CD14-positive monocyte (primary cell): ENCODE results near the gene TTYH3. TPM values are rescaled to one million over a fixed set of nuclear protein-coding genes. Genes with fewer than 3 reads are reported as not detected.
A peak's percentile ranks its signal among the peaks of the same experiment; 100 is the strongest.

Source experiments
- DNase-seq, 3 donors: peaks; one replicate each; pipeline ENCODE4 v3.0.0-alpha.2; 2011 to 2022
- H2AFZ ChIP-seq: 2 replicates; pipeline ENCODE4 v1.6.0; 2012; ENCODE audit warnings: mild to moderate bottlenecking, low read depth, low read length, inconsistent platforms; ENCODE audit not compliant: insufficient read depth, poor library complexity, severe bottlenecking
- H3K27ac ChIP-seq, 2 donors: 1 replicate in 1 of 2; 2 replicates in 1 of 2; pipeline ENCODE4 v1.5.1; 2012 to 2013; ENCODE audit warnings: low read length in 2 of 2, control low read depth in 1 of 2, inconsistent platforms in 1 of 2, low read depth in 1 of 2, mild to moderate bottlenecking in 1 of 2
- H3K27me3 ChIP-seq, 2 donors: one replicate each; pipeline versions ENCODE4 v1.6.0 to v1.6.1; 2011 to 2013; ENCODE audit warnings: low read length in 2 of 2; ENCODE audit not compliant: control insufficient read depth in 2 of 2, insufficient read depth in 2 of 2
- H3K36me3 ChIP-seq, 2 donors: replicated peaks in 1 of 2; 1 replicate in 1 of 2; 2 replicates in 1 of 2; pipeline versions ENCODE4 v1.5.1 to v1.6.1; 2012 to 2013; ENCODE audit warnings: low read length in 2 of 2, control low read depth in 1 of 2, inconsistent platforms in 1 of 2, mild to moderate bottlenecking in 1 of 2; ENCODE audit not compliant: insufficient read depth in 2 of 2, control insufficient read depth in 1 of 2
- H3K4me1 ChIP-seq, 2 donors: 1 replicate in 1 of 2; 2 replicates in 1 of 2; pipeline versions ENCODE4 v1.5.1 to v1.6.1; 2012 to 2013; ENCODE audit warnings: low read length in 2 of 2, control low read depth in 1 of 2, inconsistent platforms in 1 of 2, mild to moderate bottlenecking in 1 of 2, moderate library complexity in 1 of 2; ENCODE audit not compliant: insufficient read depth in 2 of 2, control insufficient read depth in 1 of 2
- H3K4me2 ChIP-seq: replicated peaks from 2 replicates; pipeline ENCODE3; 2012; ENCODE audit warnings: low read length, moderate library complexity, mild to moderate bottlenecking; ENCODE audit not compliant: poor library complexity, severe bottlenecking; ENCODE audit errors: extremely low read depth
- H3K4me3 ChIP-seq, 3 experiments: fragments of 200-600 bp in 1 of 3; sonication (generic) in 1 of 3; replicated peaks in 1 of 3; 1 replicate in 2 of 3; 2 replicates in 1 of 3; pipeline ENCODE4 v1.5.1; 2011 to 2013; ENCODE audit warnings: low read length in 3 of 3, mild to moderate bottlenecking in 3 of 3, control low read depth in 2 of 3, low read depth in 2 of 3, inconsistent platforms in 1 of 3, moderate library complexity in 1 of 3
- H3K79me2 ChIP-seq: 2 replicates; pipeline ENCODE4 v1.6.0; 2012; ENCODE audit warnings: mild to moderate bottlenecking, control low read depth, inconsistent platforms, low read length, moderate library complexity; ENCODE audit not compliant: insufficient read depth
- H3K9ac ChIP-seq: 2 replicates; pipeline ENCODE4 v1.6.0; 2017; ENCODE audit warnings: low read length, mild to moderate bottlenecking; ENCODE audit not compliant: insufficient read depth, poor library complexity, severe bottlenecking
- H3K9me3 ChIP-seq, 2 donors: replicated peaks in 1 of 2; 1 replicate in 1 of 2; 2 replicates in 1 of 2; pipeline versions ENCODE4 v1.5.1 to v1.6.1; 2012 to 2013; ENCODE audit warnings: low read length in 2 of 2, control low read depth in 1 of 2; ENCODE audit not compliant: control insufficient read depth in 1 of 2, insufficient read depth in 1 of 2
- H4K20me1 ChIP-seq: 2 replicates; pipeline ENCODE4 v1.6.0; 2012; ENCODE audit warnings: mild to moderate bottlenecking, low read length, control low read depth, moderate library complexity; ENCODE audit not compliant: insufficient read depth
- H3K27ac Mint-ChIP-seq, 7 donors: one replicate each; pipeline ENCODE4 v1.8.0; 2020; ENCODE audit warnings: mild to moderate bottlenecking in 7 of 7, mixed read lengths in 7 of 7, moderate library complexity in 6 of 7, inconsistent platforms in 2 of 7
- H3K27me3 Mint-ChIP-seq, 3 donors: one replicate each; pipeline ENCODE4 v1.8.0; 2021 to 2022; ENCODE audit warnings: low read depth in 3 of 3, mild to moderate bottlenecking in 3 of 3, mixed read lengths in 3 of 3, moderate library complexity in 3 of 3, inconsistent platforms in 1 of 3
- H3K36me3 Mint-ChIP-seq, 2 donors: one replicate each; pipeline ENCODE4 v1.8.0; 2020; ENCODE audit warnings: mixed read lengths in 2 of 2, inconsistent platforms in 1 of 2, mild to moderate bottlenecking in 1 of 2
- H3K4me1 Mint-ChIP-seq: one replicate; pipeline ENCODE4 v1.8.0; 2020; ENCODE audit warnings: mild to moderate bottlenecking, mixed read lengths
- H3K4me3 Mint-ChIP-seq, 2 donors: one replicate each; pipeline ENCODE4 v1.8.0; 2020; ENCODE audit warnings: mild to moderate bottlenecking in 2 of 2, mixed read lengths in 2 of 2, moderate library complexity in 1 of 2
- H3K9me3 Mint-ChIP-seq, 7 donors: one replicate each; pipeline ENCODE4 v1.8.0; 2020 to 2022; ENCODE audit warnings: mixed read lengths in 7 of 7, mild to moderate bottlenecking in 6 of 7, moderate library complexity in 6 of 7, inconsistent platforms in 2 of 7
- CTCF ChIP-seq: fragments of 200-600 bp; IDR thresholded peaks from one replicate; pipeline ENCODE4 v1.8.0; 2022; ENCODE audit warnings: antibody characterized with exemption, mild to moderate bottlenecking
- WGBS: methylation state at CpG from one replicate; pipeline ENCODE4 v1.1.5; 2013; ENCODE audit warnings: missing lambda C conversion rate; ENCODE audit not compliant: insufficient coverage; 5-methylcytosine and 5-hydroxymethylcytosine counted together
- intact Hi-C, 2 donors: fragments of 100-400 bp; cut with micrococcal nuclease; formaldehyde crosslinking; loops; one replicate each; pipeline versions ENCODE4 v1.15.0 to v1.15.1; 2023
- polyA plus RNA-seq, 3 donors: library from polyadenylated mRNA; depleted of rRNA in 1 of 3; unstranded in 2 of 3; stranded (reverse) in 1 of 3; fragments of 300-500 nt in 2 of 3; fragments of >200 nt in 1 of 3; fragmentation: Illumina TruSeq in 2 of 3; gene quantifications; 1 replicate in 2 of 3; 2 replicates in 1 of 3; pipeline ENCODE4 v1.2.3, GENCODE V29; 2012 to 2021

Gene TTYH3
- polyA plus RNA-seq, 3 donors: 13.4 to 73.5 (median 17.4) TPM

GRCh38 chr7:2619116-2619515, 12.7 kb upstream of the TTYH3 start:
- H3K4me3 Mint-ChIP-seq: no peak overlapping the region
- no peak for TF ChIP-seq CTCF
- H3K4me3 ChIP-seq: no peak overlapping the region
- H3K4me2 ChIP-seq: no peak overlapping the region
- H3K27ac ChIP-seq: no peak overlapping the region
- H4K20me1 ChIP-seq: no peaks in the 10 kb centered on the region
- no peaks in the 10 kb centered on the region for H3K9me3 ChIP-seq
- no peak overlapping the region for H3K9ac ChIP-seq
- peaks cover 0 to 2% (median 0%) of the 10 kb centered on the region in 7 donors for H3K9me3 Mint-ChIP-seq
- intact Hi-C loops: no loop called here
- peaks cover 35 to 40% of the 10 kb centered on the region in 2 donors for H3K4me1 ChIP-seq
- H3K36me3 Mint-ChIP-seq: no peaks in the 10 kb centered on the region
- no peak for DNase-seq
- no peak overlapping the region for H3K27ac Mint-ChIP-seq
- peaks cover 37% of the 10 kb centered on the region for H3K4me1 Mint-ChIP-seq
- 80% methylated on average over 3 of the region's 9 CpGs for WGBS
- peaks cover 3 to 5% (median 4%) of the 10 kb centered on the region in 3 donors for H3K27me3 Mint-ChIP-seq
- H3K36me3 ChIP-seq: no peaks in the 10 kb centered on the region
- no peaks in the 10 kb centered on the region for H3K27me3 ChIP-seq
- no peaks in the 10 kb centered on the region for H3K79me2 ChIP-seq
- no peak overlapping the region for H2AFZ ChIP-seq

GRCh38 chr7:2621061-2621828, 10.5 kb upstream of the TTYH3 start:
- Mint-ChIP-seq H3K4me3 (no peak overlapping the region), H3K27ac (peak overlapping the region in 2 of 7 donors; percentile 31 to 71), H3K4me1 (peaks cover 38% of the 10 kb centered on the region), H3K27me3 (peaks cover 1 to 7% (median 3%) of the 10 kb centered on the region in 3 donors), H3K9me3 (peaks cover 0 to 4% (median 0%) of the 10 kb centered on the region in 7 donors), H3K36me3 (no peaks in the 10 kb centered on the region)
- 88% methylated on average over 17 of the region's 23 CpGs for WGBS
- peaks cover 32 to 37% of the 10 kb centered on the region in 2 donors for H3K4me1 ChIP-seq
- H3K79me2 ChIP-seq: no peaks in the 10 kb centered on the region
- H3K27ac ChIP-seq: no peak overlapping the region
- no peaks in the 10 kb centered on the region for H3K9me3 ChIP-seq
- no peak overlapping the region for H2AFZ ChIP-seq
- TF ChIP-seq CTCF: no peak
- H3K9ac ChIP-seq: no peak overlapping the region
- H3K27me3 ChIP-seq: no peaks in the 10 kb centered on the region
- H3K36me3 ChIP-seq: no peaks in the 10 kb centered on the region
- no peak for DNase-seq
- H3K4me3 ChIP-seq: no peak overlapping the region
- H4K20me1 ChIP-seq: no peaks in the 10 kb centered on the region
- H3K4me2 ChIP-seq: no peak overlapping the region
- intact Hi-C loops: no loop called here
